WTC11 (cell line): ENCODE measurements around the gene ASTN2. TPM values are rescaled to one million over a fixed set of nuclear protein-coding genes. Genes with fewer than 3 reads are reported as not detected.
A peak's percentile ranks its signal among the peaks of the same experiment; 100 is the strongest.

ENCODE experiments used
- ATAC-seq: fragments of 200-7000 bp; cut with Tn5 transposase; 2 replicates; pipeline ENCODE4 v1.10.0; 2021; ENCODE audit warnings: mild to moderate bottlenecking, moderate library complexity
- CTCF ChIA-PET: fragments of 300-600 bp; sonication (Branson Sonifier 250); formaldehyde crosslinking; loops from one replicate; lab custom pipeline; 2021; ENCODE audit warnings: antibody characterized with exemption; lab: Charles Lee
- POLR2A ChIA-PET: fragments of 350-600 bp; sonication (Branson Sonifier 250); formaldehyde crosslinking; loops from one replicate; lab custom pipeline; 2021; ENCODE audit warnings: antibody characterized with exemption; lab: Charles Lee
- DNase-seq: peaks from one replicate; pipeline ENCODE4 v3.0.0; 2021; ENCODE audit warnings: low spot score
- H3K27ac Mint-ChIP-seq: 2 replicates; pipeline ENCODE4 v1.8.0; 2021; ENCODE audit warnings: mixed read lengths
- H3K27me3 Mint-ChIP-seq: 2 replicates; pipeline ENCODE4 v1.8.0; 2021; ENCODE audit warnings: low read depth, mild to moderate bottlenecking, moderate library complexity, mixed read lengths
- H3K36me3 Mint-ChIP-seq: 2 replicates; pipeline ENCODE4 v1.8.0; 2021; ENCODE audit warnings: mixed read lengths
- H3K4me1 Mint-ChIP-seq: 2 replicates; pipeline ENCODE4 v1.8.0; 2022; ENCODE audit warnings: mixed read lengths
- H3K4me3 Mint-ChIP-seq: 2 replicates; pipeline ENCODE4 v1.8.0; 2021; ENCODE audit warnings: mild to moderate bottlenecking, moderate library complexity, mixed read lengths
- H3K9me3 Mint-ChIP-seq: 2 replicates; pipeline ENCODE4 v1.8.0; 2021; ENCODE audit warnings: mixed read lengths
- ATF6 ChIP-seq: sonication (generic); formaldehyde crosslinking; IDR thresholded peaks from 2 replicates; pipeline ENCODE4 v1.8.1; 2023; ENCODE audit warnings: mild to moderate bottlenecking, missing genetic modification reagents
- CBFB ChIP-seq: sonication (generic); formaldehyde crosslinking; IDR thresholded peaks from 2 replicates; pipeline ENCODE4 v1.8.1; 2022; ENCODE audit warnings: mild to moderate bottlenecking, low read depth, missing genetic modification reagents
- ESRRA ChIP-seq: sonication (generic); formaldehyde crosslinking; IDR thresholded peaks from 2 replicates; pipeline ENCODE4 v1.8.1; 2022; ENCODE audit warnings: mild to moderate bottlenecking, missing genetic modification reagents, borderline replicate concordance
- NR1H2 ChIP-seq: sonication (generic); formaldehyde crosslinking; IDR thresholded peaks from 2 replicates; pipeline ENCODE4 v1.9.0; 2021; ENCODE audit warnings: mild to moderate bottlenecking, moderate library complexity, missing genetic modification reagents
- OVOL2 ChIP-seq: fragments of 250-450 bp; sonication (Bioruptor Pico); IDR thresholded peaks from 2 replicates; pipeline ENCODE4 v1.9.0; 2021; ENCODE audit warnings: mild to moderate bottlenecking, borderline replicate concordance
- SP1 ChIP-seq: sonication (generic); formaldehyde crosslinking; conservative IDR thresholded peaks from 2 replicates; pipeline ENCODE4 v1.8.1; 2022; ENCODE audit warnings: missing genetic modification reagents
- TEAD4 ChIP-seq: sonication (generic); formaldehyde crosslinking; IDR thresholded peaks from 2 replicates; pipeline ENCODE4 v1.8.0; 2022; ENCODE audit warnings: mild to moderate bottlenecking, missing genetic modification reagents
- ZNF232 ChIP-seq: sonication (generic); formaldehyde crosslinking; IDR thresholded peaks from 2 replicates; pipeline ENCODE4 v1.8.0; 2022; ENCODE audit warnings: mild to moderate bottlenecking, missing genetic modification reagents
- ZNF396 ChIP-seq: fragments of 250-450 bp; sonication (Bioruptor Pico); IDR thresholded peaks from 2 replicates; pipeline ENCODE4 v1.8.0; 2021; ENCODE audit warnings: mild to moderate bottlenecking, moderate library complexity, borderline replicate concordance
- ZNF423 ChIP-seq: fragments of 250-450 bp; sonication (Bioruptor Pico); IDR thresholded peaks from 2 replicates; pipeline ENCODE4 v2.1.2; 2022; ENCODE audit warnings: mild to moderate bottlenecking, moderate library complexity
- total RNA-seq: library from RNA; stranded (reverse); gene quantifications from 3 replicates; pipeline ENCODE4 v1.2.3, GENCODE V29; 2021
- TF ChIP-seq, protein P1 (sequence below): sonication (generic); formaldehyde crosslinking; IDR thresholded peaks from 2 replicates; pipeline ENCODE4 v1.8.0; 2022; ENCODE audit warnings: missing genetic modification reagents
- TF ChIP-seq, protein P2 (sequence below): fragments of 200-600 bp; IDR thresholded peaks from 2 replicates; pipeline ENCODE4 v1.8.0; 2022; ENCODE audit warnings: antibody characterized with exemption
- TF ChIP-seq, protein P3 (sequence below): sonication (generic); formaldehyde crosslinking; IDR thresholded peaks from 2 replicates; pipeline ENCODE4 v1.8.1; 2023; ENCODE audit warnings: mild to moderate bottlenecking, missing genetic modification reagents, borderline replicate concordance
- TF ChIP-seq, protein P4 (sequence below): fragments of 250-450 bp; sonication (Bioruptor Pico); IDR thresholded peaks from 2 replicates; pipeline ENCODE4 v1.9.0; 2021; ENCODE audit warnings: mild to moderate bottlenecking, borderline replicate concordance

Gene ASTN2
- total RNA-seq, 1 experiment from 2014 or later = 16.2 TPM

- TF ChIP-seq, protein P1, sequence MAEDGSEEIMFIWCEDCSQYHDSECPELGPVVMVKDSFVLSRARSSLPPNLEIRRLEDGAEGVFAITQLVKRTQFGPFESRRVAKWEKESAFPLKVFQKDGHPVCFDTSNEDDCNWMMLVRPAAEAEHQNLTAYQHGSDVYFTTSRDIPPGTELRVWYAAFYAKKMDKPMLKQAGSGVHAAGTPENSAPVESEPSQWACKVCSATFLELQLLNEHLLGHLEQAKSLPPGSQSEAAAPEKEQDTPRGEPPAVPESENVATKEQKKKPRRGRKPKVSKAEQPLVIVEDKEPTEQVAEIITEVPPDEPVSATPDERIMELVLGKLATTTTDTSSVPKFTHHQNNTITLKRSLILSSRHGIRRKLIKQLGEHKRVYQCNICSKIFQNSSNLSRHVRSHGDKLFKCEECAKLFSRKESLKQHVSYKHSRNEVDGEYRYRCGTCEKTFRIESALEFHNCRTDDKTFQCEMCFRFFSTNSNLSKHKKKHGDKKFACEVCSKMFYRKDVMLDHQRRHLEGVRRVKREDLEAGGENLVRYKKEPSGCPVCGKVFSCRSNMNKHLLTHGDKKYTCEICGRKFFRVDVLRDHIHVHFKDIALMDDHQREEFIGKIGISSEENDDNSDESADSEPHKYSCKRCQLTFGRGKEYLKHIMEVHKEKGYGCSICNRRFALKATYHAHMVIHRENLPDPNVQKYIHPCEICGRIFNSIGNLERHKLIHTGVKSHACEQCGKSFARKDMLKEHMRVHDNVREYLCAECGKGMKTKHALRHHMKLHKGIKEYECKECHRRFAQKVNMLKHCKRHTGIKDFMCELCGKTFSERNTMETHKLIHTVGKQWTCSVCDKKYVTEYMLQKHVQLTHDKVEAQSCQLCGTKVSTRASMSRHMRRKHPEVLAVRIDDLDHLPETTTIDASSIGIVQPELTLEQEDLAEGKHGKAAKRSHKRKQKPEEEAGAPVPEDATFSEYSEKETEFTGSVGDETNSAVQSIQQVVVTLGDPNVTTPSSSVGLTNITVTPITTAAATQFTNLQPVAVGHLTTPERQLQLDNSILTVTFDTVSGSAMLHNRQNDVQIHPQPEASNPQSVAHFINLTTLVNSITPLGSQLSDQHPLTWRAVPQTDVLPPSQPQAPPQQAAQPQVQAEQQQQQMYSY (CRISPR knock-in tag) = no peak
- TF ChIP-seq, protein P2, sequence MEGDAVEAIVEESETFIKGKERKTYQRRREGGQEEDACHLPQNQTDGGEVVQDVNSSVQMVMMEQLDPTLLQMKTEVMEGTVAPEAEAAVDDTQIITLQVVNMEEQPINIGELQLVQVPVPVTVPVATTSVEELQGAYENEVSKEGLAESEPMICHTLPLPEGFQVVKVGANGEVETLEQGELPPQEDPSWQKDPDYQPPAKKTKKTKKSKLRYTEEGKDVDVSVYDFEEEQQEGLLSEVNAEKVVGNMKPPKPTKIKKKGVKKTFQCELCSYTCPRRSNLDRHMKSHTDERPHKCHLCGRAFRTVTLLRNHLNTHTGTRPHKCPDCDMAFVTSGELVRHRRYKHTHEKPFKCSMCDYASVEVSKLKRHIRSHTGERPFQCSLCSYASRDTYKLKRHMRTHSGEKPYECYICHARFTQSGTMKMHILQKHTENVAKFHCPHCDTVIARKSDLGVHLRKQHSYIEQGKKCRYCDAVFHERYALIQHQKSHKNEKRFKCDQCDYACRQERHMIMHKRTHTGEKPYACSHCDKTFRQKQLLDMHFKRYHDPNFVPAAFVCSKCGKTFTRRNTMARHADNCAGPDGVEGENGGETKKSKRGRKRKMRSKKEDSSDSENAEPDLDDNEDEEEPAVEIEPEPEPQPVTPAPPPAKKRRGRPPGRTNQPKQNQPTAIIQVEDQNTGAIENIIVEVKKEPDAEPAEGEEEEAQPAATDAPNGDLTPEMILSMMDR = no peak
- no peak for TF ChIP-seq SP1
- TF ChIP-seq, protein P3, sequence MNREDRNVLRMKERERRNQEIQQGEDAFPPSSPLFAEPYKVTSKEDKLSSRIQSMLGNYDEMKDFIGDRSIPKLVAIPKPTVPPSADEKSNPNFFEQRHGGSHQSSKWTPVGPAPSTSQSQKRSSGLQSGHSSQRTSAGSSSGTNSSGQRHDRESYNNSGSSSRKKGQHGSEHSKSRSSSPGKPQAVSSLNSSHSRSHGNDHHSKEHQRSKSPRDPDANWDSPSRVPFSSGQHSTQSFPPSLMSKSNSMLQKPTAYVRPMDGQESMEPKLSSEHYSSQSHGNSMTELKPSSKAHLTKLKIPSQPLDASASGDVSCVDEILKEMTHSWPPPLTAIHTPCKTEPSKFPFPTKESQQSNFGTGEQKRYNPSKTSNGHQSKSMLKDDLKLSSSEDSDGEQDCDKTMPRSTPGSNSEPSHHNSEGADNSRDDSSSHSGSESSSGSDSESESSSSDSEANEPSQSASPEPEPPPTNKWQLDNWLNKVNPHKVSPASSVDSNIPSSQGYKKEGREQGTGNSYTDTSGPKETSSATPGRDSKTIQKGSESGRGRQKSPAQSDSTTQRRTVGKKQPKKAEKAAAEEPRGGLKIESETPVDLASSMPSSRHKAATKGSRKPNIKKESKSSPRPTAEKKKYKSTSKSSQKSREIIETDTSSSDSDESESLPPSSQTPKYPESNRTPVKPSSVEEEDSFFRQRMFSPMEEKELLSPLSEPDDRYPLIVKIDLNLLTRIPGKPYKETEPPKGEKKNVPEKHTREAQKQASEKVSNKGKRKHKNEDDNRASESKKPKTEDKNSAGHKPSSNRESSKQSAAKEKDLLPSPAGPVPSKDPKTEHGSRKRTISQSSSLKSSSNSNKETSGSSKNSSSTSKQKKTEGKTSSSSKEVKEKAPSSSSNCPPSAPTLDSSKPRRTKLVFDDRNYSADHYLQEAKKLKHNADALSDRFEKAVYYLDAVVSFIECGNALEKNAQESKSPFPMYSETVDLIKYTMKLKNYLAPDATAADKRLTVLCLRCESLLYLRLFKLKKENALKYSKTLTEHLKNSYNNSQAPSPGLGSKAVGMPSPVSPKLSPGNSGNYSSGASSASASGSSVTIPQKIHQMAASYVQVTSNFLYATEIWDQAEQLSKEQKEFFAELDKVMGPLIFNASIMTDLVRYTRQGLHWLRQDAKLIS = no peak
These were observed 806.8 kb downstream of the ASTN2 start (continued) for GRCh38 chr9:116608064-116608463.

DNA sequence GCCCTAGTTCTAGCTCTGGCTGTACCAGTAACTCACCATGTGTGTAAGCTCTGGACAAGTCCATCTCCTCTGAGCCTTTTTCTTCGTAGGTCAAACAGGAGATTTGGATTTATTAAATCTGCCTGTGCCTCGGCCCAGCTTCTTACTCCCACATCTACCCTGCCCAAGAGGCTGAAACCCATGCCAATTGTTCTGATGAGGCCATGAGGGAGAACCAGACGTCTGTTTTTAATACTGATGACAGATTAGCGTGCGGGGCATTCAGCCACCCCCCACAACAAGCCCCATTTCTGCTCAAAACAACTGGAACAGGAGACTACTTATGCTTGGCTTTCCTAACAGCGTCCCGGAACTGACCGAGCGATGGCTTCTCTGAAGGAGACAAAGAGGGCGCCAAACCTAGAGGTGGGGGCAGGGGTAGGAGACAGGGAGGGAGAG lies 808.9 kb downstream of the ASTN2 start:
- Mint-ChIP-seq H3K36me3 (0 out of 2 replicates have a peak, but pooled peaks cover 2% of the 10 kb centered on the region), H3K27ac (no peak overlapping the region), H3K27me3 (no peaks in the 10 kb centered on the region), H3K4me1 (peaks cover 5% of the 10 kb centered on the region), H3K4me3 (no peak overlapping the region), H3K9me3 (no peaks in the 10 kb centered on the region)
- peak; percentile 92 for ATAC-seq
- CTCF ChIA-PET = interaction anchor here (2.2 kb wide), 1 partner anchor 16 kb away, joined by 8 read pairs; no protein-coding TSS in a partner anchor
- POLR2A ChIA-PET = no interaction called here
- peak; percentile 23 for DNase-seq
- TF ChIP-seq ZNF423 (CRISPR knock-in tag) = no peak
- no peak for TF ChIP-seq CBFB
- no peak for TF ChIP-seq ESRRA (CRISPR knock-in tag)
- TF ChIP-seq ATF6 (CRISPR knock-in tag) = no peak
- no peak for TF ChIP-seq NR1H2 (CRISPR knock-in tag)
- TF ChIP-seq ZNF396 (CRISPR knock-in tag) = no peak
- TF ChIP-seq, protein P2 = no peak
- TF ChIP-seq ZNF232 = no peak
- no peak for TF ChIP-seq OVOL2
- TF ChIP-seq TEAD4 (CRISPR knock-in tag) = no peak
- TF ChIP-seq, protein P4, sequence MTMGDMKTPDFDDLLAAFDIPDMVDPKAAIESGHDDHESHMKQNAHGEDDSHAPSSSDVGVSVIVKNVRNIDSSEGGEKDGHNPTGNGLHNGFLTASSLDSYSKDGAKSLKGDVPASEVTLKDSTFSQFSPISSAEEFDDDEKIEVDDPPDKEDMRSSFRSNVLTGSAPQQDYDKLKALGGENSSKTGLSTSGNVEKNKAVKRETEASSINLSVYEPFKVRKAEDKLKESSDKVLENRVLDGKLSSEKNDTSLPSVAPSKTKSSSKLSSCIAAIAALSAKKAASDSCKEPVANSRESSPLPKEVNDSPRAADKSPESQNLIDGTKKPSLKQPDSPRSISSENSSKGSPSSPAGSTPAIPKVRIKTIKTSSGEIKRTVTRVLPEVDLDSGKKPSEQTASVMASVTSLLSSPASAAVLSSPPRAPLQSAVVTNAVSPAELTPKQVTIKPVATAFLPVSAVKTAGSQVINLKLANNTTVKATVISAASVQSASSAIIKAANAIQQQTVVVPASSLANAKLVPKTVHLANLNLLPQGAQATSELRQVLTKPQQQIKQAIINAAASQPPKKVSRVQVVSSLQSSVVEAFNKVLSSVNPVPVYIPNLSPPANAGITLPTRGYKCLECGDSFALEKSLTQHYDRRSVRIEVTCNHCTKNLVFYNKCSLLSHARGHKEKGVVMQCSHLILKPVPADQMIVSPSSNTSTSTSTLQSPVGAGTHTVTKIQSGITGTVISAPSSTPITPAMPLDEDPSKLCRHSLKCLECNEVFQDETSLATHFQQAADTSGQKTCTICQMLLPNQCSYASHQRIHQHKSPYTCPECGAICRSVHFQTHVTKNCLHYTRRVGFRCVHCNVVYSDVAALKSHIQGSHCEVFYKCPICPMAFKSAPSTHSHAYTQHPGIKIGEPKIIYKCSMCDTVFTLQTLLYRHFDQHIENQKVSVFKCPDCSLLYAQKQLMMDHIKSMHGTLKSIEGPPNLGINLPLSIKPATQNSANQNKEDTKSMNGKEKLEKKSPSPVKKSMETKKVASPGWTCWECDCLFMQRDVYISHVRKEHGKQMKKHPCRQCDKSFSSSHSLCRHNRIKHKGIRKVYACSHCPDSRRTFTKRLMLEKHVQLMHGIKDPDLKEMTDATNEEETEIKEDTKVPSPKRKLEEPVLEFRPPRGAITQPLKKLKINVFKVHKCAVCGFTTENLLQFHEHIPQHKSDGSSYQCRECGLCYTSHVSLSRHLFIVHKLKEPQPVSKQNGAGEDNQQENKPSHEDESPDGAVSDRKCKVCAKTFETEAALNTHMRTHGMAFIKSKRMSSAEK (CRISPR knock-in tag) = no peak
